ENCODE measurements around the gene PCDHA10. TPM values are rescaled to one million over a fixed set of nuclear protein-coding genes. Genes with fewer than 3 reads are reported as not detected.
"Not testable (repeated sequence)": the region's sequence is repeated elsewhere in the genome, so short reads cannot be mapped to it uniquely, and the experiment has no call there.

PCDHA10 gene
- total and polyA plus RNA-seq, 4 experiments from 2014 or later, result not detected

DNA sequence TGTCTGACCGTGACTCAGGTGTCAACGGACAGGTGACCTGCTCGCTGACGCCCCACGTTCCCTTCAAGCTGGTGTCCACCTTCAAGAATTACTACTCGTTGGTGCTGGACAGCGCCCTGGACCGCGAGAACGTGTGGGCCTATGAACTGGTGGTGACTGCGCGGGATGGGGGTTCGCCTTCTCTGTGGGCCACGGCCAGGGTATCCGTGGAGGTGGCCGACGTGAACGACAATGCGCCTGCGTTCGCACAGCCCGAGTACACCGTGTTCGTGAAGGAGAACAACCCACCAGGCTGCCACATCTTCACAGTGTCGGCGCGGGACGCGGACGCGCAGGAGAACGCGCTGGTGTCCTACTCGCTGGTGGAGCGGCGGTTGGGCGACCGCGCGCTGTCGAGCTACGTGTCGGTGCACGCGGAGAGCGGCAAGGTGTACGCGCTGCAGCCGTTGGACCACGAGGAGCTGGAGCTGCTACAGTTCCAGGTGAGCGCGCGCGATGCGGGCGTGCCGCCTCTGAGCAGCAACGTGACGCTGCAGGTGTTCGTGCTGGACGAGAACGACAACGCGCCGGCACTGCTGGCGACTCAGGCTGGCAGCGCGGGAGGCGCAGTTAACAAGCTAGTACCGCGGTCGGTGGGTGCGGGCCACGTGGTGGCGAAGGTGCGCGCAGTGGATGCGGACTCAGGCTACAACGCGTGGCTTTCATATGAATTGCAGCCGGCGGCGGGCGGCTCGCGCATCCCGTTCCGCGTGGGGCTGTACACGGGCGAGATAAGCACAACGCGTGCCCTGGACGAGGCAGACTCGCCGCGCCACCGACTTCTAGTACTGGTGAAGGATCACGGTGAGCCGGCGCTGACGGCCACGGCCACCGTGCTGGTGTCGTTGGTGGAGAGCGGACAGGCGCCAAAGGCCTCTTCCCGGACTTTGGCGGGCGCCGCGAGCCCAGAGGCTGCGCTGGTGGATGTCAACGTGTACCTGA, 14.8 kb downstream of the PCDHA10 start:
- H3K4me3 Mint-ChIP-seq, result no peak overlapping the region
- no peak overlapping the region for H3K27ac ChIP-seq (ENCODE audit: low read depth, low read length)
- no peaks in the 10 kb centered on the region for H3K36me3 Mint-ChIP-seq
- DNase-seq, result no peak
- ChIA-PET CTCF (ENCODE audit: partially characterized antibody) (no interaction called here), POLR2A (ENCODE audit: partially characterized antibody) (interaction anchor here (0.6 kb wide), 1 partner anchor 11 kb away, joined by 3 read pairs; no protein-coding TSS in a partner anchor)
- H3K4me3 ChIP-seq (ENCODE audit: low read length in 2 of 2), result no peak overlapping the region
- no peak overlapping the region for H3K27ac Mint-ChIP-seq
- peaks cover 0 to 3% (median 0%) of the 10 kb centered on the region in 4 donors for H3K4me1 Mint-ChIP-seq
- no peaks in the 10 kb centered on the region for H3K4me1 ChIP-seq (ENCODE audit: insufficient read depth, low read length)
- no peaks in the 10 kb centered on the region for H3K9me3 ChIP-seq (ENCODE audit: control insufficient read depth in 1 of 2, low read length in 2 of 2)
- no peaks in the 10 kb centered on the region for H3K27me3 ChIP-seq (ENCODE audit: insufficient read depth, low read length)
- no peaks in the 10 kb centered on the region for H3K36me3 ChIP-seq (ENCODE audit: insufficient read depth, low read length)
- peaks cover 11 to 17% of the 10 kb centered on the region in 2 donors for H3K27me3 Mint-ChIP-seq
- H3K9me3 Mint-ChIP-seq, result peaks cover 3 to 47% (median 27%) of the 10 kb centered on the region in 8 donors
- intact Hi-C loops (cut with micrococcal nuclease), result no loop called here

DNA sequence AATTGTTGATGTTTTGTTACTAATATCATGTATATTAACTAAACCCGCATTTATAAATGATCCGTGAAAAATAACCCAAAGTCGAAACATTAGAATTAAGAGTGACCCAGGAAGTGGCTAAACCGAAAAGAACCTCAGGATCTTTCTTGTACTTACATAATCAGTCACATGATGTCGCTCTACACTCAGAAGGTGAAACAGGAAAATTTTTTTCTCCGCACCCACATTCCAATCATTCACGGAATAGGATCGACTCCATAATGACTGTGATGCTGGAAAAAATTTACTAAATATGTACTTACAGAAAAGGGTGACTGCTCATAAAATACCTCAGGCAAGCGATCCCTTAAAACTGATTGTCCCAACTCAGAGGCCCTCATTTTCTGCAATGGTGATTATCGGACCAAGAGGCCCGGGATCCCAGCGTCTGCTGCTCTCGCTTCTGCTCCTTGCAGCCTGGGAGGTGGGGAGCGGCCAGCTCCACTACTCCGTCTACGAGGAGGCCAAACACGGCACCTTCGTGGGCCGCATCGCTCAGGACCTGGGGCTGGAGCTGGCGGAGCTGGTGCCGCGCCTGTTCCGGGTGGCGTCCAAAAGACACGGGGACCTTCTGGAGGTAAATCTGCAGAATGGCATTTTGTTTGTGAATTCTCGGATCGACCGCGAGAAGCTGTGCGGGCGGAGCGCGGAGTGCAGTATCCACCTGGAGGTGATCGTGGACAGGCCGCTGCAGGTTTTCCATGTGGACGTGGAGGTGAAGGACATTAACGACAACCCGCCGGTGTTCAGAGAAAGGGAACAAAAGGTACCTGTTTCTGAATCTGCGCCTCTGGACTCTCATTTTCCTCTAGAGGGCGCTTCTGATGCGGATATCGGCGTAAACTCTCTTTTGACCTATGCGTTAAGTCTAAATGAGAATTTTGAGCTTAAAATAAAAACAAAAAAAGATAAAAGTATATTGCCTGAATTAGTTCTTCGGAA, 19.7 kb downstream of the PCDHA10 start, which contains the start of gene PCDHA12:
Gene PCDHA12, plus strand, starts transcription at position 224 of the 981 bp plus-strand sequence. Its CDS starts 165 bp downstream, at position 389.
- DNase-seq, result no peak
- H3K36me3 Mint-ChIP-seq, result no peaks in the 10 kb centered on the region
- H3K4me1 ChIP-seq (ENCODE audit: insufficient read depth, low read length), result no peaks in the 10 kb centered on the region
- peaks cover 3 to 59% (median 38%) of the 10 kb centered on the region in 8 donors for H3K9me3 Mint-ChIP-seq
- POLR2A ChIA-PET (ENCODE audit: partially characterized antibody), result no interaction called here
- no peak within 1 kb of the TSS for H3K4me3 ChIP-seq (ENCODE audit: low read length in 2 of 2)
- intact Hi-C loops (cut with micrococcal nuclease), result no loop called here
- no peak within 1 kb of the TSS for H3K27ac Mint-ChIP-seq
- no peaks in the 10 kb centered on the region for H3K36me3 ChIP-seq (ENCODE audit: insufficient read depth, low read length)
- H3K27me3 ChIP-seq (ENCODE audit: insufficient read depth, low read length), result no peaks in the 10 kb centered on the region
- H3K9me3 ChIP-seq (ENCODE audit: control insufficient read depth in 1 of 2, low read length in 2 of 2), result no peaks in the 10 kb centered on the region
- CTCF ChIA-PET (ENCODE audit: partially characterized antibody), result no interaction called here
- peaks cover 10 to 22% of the 10 kb centered on the region in 2 donors for H3K27me3 Mint-ChIP-seq
- no peaks in the 10 kb centered on the region for H3K4me1 Mint-ChIP-seq
- peak within 1 kb of the TSS in 1 of 8 donors; percentile 17 for H3K4me3 Mint-ChIP-seq
- no peak within 1 kb of the TSS for H3K27ac ChIP-seq (ENCODE audit: low read depth, low read length)

GRCh38 chr5:140876541-140877261, 21.0 kb downstream of the PCDHA10 start:
- CTCF ChIA-PET (ENCODE audit: partially characterized antibody); H3K4me1 ChIP-seq (ENCODE audit: insufficient read depth, low read length); H3K27me3 ChIP-seq (ENCODE audit: insufficient read depth, low read length); POLR2A ChIA-PET (ENCODE audit: partially characterized antibody); intact Hi-C loops (cut with micrococcal nuclease); DNase-seq; H3K27ac ChIP-seq (ENCODE audit: low read depth, low read length); H3K27ac Mint-ChIP-seq; H3K4me3 Mint-ChIP-seq; H3K4me1 Mint-ChIP-seq; H3K36me3 Mint-ChIP-seq; H3K36me3 ChIP-seq (ENCODE audit: insufficient read depth, low read length); H3K4me3 ChIP-seq (ENCODE audit: low read length in 2 of 2); H3K9me3 ChIP-seq (ENCODE audit: control insufficient read depth in 1 of 2, low read length in 2 of 2): not testable (repeated sequence)
- peaks cover 17 to 23% of the 10 kb centered on the region in 2 donors for H3K27me3 Mint-ChIP-seq
- peaks cover 3 to 69% (median 47%) of the 10 kb centered on the region in 8 donors for H3K9me3 Mint-ChIP-seq

GRCh38 chr5:140877262-140877581, 21.5 kb downstream of the PCDHA10 start:
- CTCF ChIA-PET (ENCODE audit: partially characterized antibody), result no interaction called here
- H3K27ac ChIP-seq (ENCODE audit: low read depth, low read length), result no peak overlapping the region
- POLR2A ChIA-PET (ENCODE audit: partially characterized antibody), result no interaction called here
- Mint-ChIP-seq H3K4me1 (no peaks in the 10 kb centered on the region), H3K9me3 (peaks cover 3 to 69% (median 46%) of the 10 kb centered on the region in 8 donors), H3K36me3 (peaks cover 0 to 2% of the 10 kb centered on the region in 2 donors), H3K27ac (no peak overlapping the region), H3K4me3 (no peak overlapping the region), H3K27me3 (peaks cover 19 to 23% of the 10 kb centered on the region in 2 donors)
- H3K4me1 ChIP-seq (ENCODE audit: insufficient read depth, low read length), result no peaks in the 10 kb centered on the region
- intact Hi-C loops (cut with micrococcal nuclease), result no loop called here
- H3K4me3 ChIP-seq (ENCODE audit: low read length in 2 of 2), result no peak overlapping the region
- no peak for DNase-seq
- H3K36me3 ChIP-seq (ENCODE audit: insufficient read depth, low read length), result no peaks in the 10 kb centered on the region
- H3K9me3 ChIP-seq (ENCODE audit: control insufficient read depth in 1 of 2, low read length in 2 of 2), result no peaks in the 10 kb centered on the region
- H3K27me3 ChIP-seq (ENCODE audit: insufficient read depth, low read length), result no peaks in the 10 kb centered on the region

GRCh38 chr5:140881889-140882590, 26.3 kb downstream of the PCDHA10 start, which contains the start of gene PCDHA13:
Gene PCDHA13 (plus strand): TSS chr5:140882124. CDS start chr5:140882269, 145 bp downstream.
- ChIA-PET POLR2A (ENCODE audit: partially characterized antibody) (no interaction called here), CTCF (ENCODE audit: partially characterized antibody) (no interaction called here)
- Mint-ChIP-seq H3K27me3 (peaks cover 16 to 17% of the 10 kb centered on the region in 2 donors), H3K27ac (no peak within 1 kb of the TSS), H3K36me3 (peaks cover 0 to 2% of the 10 kb centered on the region in 2 donors), H3K4me1 (no peaks in the 10 kb centered on the region), H3K4me3 (peak within 1 kb of the TSS in 1 of 8 donors; percentile 5), H3K9me3 (peaks cover 0 to 58% (median 40%) of the 10 kb centered on the region in 8 donors)
- Histone ChIP-seq H3K27me3 (ENCODE audit: insufficient read depth, low read length) (no peaks in the 10 kb centered on the region), H3K4me1 (ENCODE audit: insufficient read depth, low read length) (no peaks in the 10 kb centered on the region), H3K27ac (ENCODE audit: low read depth, low read length) (no peak within 1 kb of the TSS), H3K36me3 (ENCODE audit: insufficient read depth, low read length) (no peaks in the 10 kb centered on the region), H3K9me3 (ENCODE audit: control insufficient read depth in 1 of 2, low read length in 2 of 2) (no peaks in the 10 kb centered on the region), H3K4me3 (ENCODE audit: low read length in 2 of 2) (no peak within 1 kb of the TSS)
- DNase-seq, result no peak
- intact Hi-C loops (cut with micrococcal nuclease), result no loop called here

GRCh38 chr5:140882591-140882899, 26.8 kb downstream of the PCDHA10 start:
- CTCF ChIA-PET (ENCODE audit: partially characterized antibody), result no interaction called here
- Mint-ChIP-seq H3K27ac (no peak overlapping the region), H3K9me3 (peaks cover 0 to 61% (median 41%) of the 10 kb centered on the region in 8 donors), H3K4me1 (no peaks in the 10 kb centered on the region), H3K27me3 (peaks cover 16 to 19% of the 10 kb centered on the region in 2 donors), H3K36me3 (peaks cover 0 to 2% of the 10 kb centered on the region in 2 donors), H3K4me3 (peak overlapping the region in 1 of 8 donors; percentile 5)
- Histone ChIP-seq H3K36me3 (ENCODE audit: insufficient read depth, low read length) (no peaks in the 10 kb centered on the region), H3K9me3 (ENCODE audit: control insufficient read depth in 1 of 2, low read length in 2 of 2) (no peaks in the 10 kb centered on the region), H3K27me3 (ENCODE audit: insufficient read depth, low read length) (no peaks in the 10 kb centered on the region), H3K4me3 (ENCODE audit: low read length in 2 of 2) (no peak overlapping the region), H3K27ac (ENCODE audit: low read depth, low read length) (no peak overlapping the region), H3K4me1 (ENCODE audit: insufficient read depth, low read length) (no peaks in the 10 kb centered on the region)
- no peak for DNase-seq
- intact Hi-C loops (cut with micrococcal nuclease), result no loop called here
- POLR2A ChIA-PET (ENCODE audit: partially characterized antibody), result no interaction called here

All from CD4-positive, alpha-beta memory T cell (primary cell).